ENCODE results near the gene MLH1.
A peak's percentile ranks its signal among the peaks of the same experiment; 100 is the strongest.
"Not testable (repeated sequence)": the region's sequence is repeated elsewhere in the genome, so short reads cannot be mapped to it uniquely, and the experiment has no call there.

MLH1 gene

GRCh38 chr3:37039161-37039846 is 46.0 kb downstream of the MLH1 start:
- DNase-seq, result no peak

DNA sequence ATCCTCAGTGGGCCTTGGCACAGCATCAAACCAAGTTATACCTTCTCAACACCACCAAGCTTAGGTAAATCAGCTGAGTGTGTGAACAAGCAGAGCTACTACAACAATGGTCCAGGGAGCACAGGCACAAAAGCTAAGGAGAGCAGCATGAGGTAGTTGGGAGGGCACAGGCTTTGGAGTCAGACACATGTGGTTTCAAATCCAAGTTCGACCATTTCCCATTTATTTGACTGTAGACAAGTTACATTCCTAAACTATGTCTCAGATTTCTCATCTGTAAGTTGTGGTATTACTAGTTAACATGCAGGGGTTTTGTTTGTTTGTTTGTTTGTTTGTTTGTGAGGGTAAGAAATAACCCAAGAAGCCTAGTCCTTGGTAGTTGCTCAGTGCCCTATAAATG is 46.9 kb downstream of the MLH1 start:
- DNase-seq, result no peak

- DNase-seq, result no peak
Measured at GRCh38 chr3:37041546-37042195, 48.4 kb downstream of the MLH1 start.

DNA sequence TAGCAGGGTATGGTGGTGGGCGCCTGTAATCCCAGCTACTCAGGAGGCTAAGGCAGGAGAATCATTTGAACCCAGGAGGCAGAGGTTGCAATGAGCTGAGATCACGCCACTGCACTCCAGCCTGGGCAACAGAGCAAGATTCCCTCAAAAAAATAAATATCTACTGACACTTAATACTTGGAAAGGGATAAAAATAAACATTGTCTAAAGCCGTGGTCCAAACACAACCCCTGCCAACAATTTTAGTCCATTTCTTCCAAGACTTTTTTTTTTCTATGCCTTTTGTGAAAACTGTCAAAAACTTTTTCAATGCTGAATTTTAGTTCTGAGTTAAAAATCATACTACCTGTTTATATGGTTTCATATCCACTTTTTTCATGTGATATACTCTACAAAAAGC is 49.4 kb downstream of the MLH1 start:
- DNase-seq, result not testable (repeated sequence)

- DNase-seq, result no peak
Measured at GRCh38 chr3:37050282-37050681, 57.0 kb downstream of the MLH1 start.

DNA sequence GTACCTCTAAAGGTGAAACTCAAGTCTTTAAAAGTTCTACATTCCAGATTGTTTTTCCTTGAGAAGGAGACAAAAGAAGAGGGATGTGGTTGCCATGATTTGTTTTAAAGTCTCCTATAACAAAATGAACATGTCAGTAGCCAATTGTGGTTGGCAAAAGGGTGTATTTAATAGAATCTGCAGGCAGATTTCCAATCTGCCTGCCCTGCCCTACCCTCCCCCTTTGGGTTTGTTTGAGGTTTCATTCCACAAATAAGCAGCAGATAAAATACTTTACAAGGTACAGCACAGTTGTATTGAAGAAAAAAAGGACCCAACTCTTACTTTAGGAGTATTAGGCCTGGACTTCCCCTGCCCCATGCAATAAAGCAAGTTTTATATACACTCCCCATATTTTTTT is 59.5 kb downstream of the MLH1 start:
- DNase-seq, result no peak

DNA sequence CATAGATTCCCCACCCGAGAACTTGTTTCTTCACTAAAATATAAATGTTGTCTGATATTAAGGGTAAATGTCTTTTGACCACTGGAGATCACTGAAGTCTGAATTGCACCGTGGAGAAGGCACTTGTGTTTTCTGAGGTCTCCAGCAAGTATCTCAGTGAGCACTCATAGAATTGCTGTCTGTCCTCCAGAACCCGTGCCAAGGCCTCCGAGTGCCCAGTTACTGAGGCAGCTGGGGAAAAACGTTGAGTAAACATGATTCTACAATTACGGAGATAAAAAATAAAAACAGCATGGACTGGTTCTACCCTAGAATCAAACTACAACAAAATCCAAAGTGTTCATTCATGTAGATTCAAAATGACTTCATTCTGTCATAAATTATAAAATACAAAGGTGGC is 60.0 kb downstream of the MLH1 start:
- no peak for DNase-seq

DNA sequence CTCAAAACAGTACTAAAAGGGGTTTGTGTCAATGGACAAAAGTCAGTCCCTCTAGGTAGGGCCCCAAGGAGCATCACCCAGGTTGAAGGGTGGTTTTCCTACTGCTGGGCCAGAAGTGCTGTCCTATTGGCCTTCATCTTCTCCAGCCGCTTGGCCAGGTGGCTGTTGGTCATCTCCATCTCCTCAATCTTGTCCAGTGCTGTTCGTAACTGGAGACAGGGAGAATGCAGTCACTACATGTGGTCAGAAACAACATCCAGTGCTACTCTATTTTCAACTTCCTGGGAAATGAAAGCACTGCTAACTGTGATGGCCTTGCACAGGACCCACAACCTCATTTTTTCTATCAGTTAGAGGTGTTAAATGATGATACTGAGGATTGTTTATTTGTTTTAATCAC is 60.4 kb downstream of the MLH1 start:
- DNase-seq, result no peak

GRCh38 chr3:37054370-37054769 is 61.1 kb downstream of the MLH1 start:
- no peak for DNase-seq

- not testable (repeated sequence) for DNase-seq
Measured at GRCh38 chr3:37055077-37055476, 61.8 kb downstream of the MLH1 start.

- no peak for DNase-seq
Measured at GRCh38 chr3:37056826-37057225, 63.5 kb downstream of the MLH1 start.

DNA sequence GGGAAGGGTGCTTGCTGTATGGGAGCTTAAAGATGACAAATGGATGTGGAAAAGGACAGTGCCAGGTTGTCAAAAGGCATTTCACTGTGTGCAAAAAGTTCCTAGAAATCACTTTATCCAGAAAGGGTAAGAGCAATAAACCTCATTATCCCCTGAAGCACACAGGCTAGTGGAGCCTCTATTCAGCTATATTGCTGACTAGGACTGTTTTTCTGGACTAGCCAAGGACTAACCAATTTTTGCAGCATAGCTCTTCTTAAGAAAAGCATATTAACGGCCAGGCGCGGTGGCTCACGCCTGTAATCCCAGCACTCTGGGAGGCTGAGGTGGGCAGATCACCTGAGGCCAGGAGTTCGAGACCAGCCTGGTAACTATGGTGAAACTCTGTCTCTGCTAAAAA is 64.8 kb downstream of the MLH1 start:
- DNase-seq, result no peak

DNA sequence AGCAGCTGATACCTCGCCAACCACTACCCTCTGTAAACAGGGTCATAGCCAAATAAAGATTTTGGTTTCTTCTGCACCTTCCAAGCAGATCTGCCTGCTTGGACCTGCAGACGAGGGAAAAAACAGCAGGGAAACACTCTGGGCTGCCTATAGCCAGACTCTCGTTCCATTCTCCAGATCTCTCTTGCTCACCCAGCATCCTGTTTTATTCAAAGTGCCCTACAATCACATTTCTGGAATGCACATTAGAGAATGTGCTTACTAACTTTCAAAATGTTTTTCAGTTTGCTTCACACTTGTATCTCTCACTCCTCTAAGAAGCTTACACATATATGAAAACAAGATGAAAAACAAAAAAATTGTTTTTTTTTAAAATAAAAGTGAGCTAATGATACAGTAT is 71.4 kb downstream of the MLH1 start:
- DNase-seq, result no peak

GRCh38 chr3:37067577-37067976 is 74.3 kb downstream of the MLH1 start:
- no peak for DNase-seq

- DNase-seq, result no peak
Measured at GRCh38 chr3:37068031-37068430, 74.7 kb downstream of the MLH1 start.

- DNase-seq, result no peak
Measured at GRCh38 chr3:37071921-37072320, 78.6 kb downstream of the MLH1 start.

GRCh38 chr3:37072892-37073291 is 79.6 kb downstream of the MLH1 start:
- DNase-seq, result peak; percentile 58

DNA sequence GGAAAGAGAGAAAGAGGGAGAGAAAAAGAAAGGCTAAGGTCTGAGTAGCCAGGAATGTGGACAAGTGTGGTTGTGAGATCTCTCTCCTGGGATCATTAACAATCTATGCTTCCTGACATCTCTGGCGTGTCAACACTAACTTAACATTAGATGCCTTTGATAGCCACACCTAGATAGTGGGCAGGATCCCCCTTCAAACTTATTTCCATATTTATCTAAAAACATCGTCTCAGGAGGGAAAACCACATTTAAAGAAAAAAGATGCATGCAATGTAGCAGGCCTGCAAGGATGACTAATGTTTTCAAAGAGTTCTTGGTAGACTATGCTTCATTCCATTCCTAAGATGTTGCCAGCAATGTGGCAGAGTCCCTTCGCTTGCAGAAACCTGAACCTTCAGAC is 80.9 kb downstream of the MLH1 start:
- no peak for DNase-seq

DNA sequence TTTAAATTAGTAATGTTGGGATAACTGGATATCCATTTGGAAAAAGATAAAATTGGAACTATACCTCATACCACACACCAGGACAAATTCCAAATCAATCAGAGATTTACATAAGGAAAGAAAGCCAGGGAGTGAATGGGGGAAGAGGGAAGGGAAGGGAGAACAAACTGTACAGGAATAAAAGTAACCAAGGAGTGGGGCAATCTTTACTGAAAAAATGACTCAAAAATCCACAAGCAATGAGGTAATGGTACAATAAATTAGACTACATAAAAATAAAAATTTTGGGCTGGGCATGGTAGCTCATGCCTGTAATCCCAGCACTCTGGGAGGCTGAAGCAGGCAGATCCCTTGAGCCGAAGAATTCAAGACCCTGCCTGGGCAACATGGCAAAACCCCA is 82.6 kb downstream of the MLH1 start:
- DNase-seq, result no peak

GRCh38 chr3:37082317-37082716 is 89.0 kb downstream of the MLH1 start:
- DNase-seq, result no peak

DNA sequence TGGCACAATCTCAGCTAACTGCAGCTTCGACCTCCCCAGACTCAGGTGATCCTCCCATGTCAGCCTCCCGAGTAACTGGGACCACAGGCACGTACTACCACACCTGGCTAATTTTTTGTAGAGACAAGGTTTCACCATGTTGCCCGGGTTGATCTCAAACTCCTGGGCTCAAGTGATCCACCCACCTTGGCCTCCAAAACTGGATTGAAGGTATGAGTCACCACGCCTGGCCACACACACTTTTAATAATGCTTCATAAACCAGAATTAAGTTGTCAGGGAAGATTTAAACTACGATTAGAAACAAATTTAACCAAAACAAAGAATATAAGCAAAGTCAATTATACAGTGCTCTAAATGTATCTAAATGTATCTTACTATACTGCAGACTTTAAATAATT is 93.6 kb downstream of the MLH1 start:
- DNase-seq, result no peak

GRCh38 chr3:37087870-37088269 is 94.6 kb downstream of the MLH1 start:
- DNase-seq, result no peak

DNA sequence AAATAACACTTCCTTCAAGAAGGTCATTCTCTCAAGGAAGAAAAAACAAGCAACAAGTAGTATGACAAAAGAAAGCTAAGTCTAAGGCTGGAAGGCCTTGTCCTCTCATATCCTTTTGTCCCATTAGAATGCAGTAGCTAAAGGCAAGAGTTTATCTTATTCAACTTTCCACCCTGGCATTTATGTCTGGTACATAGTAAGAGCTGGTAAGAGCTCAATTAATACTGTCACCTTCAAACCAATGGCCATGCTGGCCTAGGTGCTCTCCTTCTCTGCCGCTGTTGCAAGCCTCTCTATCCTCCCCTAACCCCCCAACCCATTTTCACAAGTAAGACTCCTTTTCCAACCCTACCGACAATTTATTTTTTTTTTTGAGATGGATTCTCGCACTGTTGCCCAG is 99.2 kb downstream of the MLH1 start:
- no peak for DNase-seq

- DNase-seq, result no peak
Measured at GRCh38 chr3:37093481-37093880, 100.2 kb downstream of the MLH1 start.

DNA sequence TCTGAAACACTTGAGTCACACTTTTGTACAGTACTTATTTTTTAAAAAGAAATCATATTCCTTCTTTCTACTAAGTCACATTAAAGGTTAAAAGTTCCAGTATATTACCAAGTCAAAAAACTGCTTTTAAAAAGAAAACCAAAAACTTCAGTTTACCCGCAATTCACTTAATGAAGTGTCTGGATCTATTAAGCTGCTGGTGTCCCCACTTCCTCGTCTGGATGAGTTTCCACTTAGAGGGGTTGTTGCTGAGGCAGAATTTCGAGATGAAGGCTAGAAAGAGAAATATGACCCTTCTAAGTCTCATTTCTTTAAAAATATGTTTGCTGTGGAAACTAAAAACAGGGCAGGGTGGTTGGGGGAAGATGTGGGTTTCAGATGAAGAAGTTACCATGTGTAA is 101.3 kb downstream of the MLH1 start:
- DNase-seq, result no peak
